GM04503 (cell line): Measurements from ENCODE around the gene SMIM36.
"Not testable (repeated sequence)": the region's sequence is repeated elsewhere in the genome, so short reads cannot be mapped to it uniquely, and the experiment has no call there.

Experiments
- DNase-seq: peaks from one replicate; pipeline ENCODE4 v3.0.0-alpha.2; 2012; ENCODE audit warnings: low read depth

SMIM36 gene

GRCh38 chr17:55433629-55434422, 77.4 kb downstream of the SMIM36 start:
- DNase-seq = peak; percentile 85

- DNase-seq = no peak
These were observed 78.1 kb downstream of the SMIM36 start for GRCh38 chr17:55433029-55433628.

- DNase-seq = no peak
These were observed 78.8 kb downstream of the SMIM36 start for GRCh38 chr17:55432358-55433028.

- DNase-seq = not testable (repeated sequence)
These were observed 79.3 kb downstream of the SMIM36 start for GRCh38 chr17:55431914-55432313.

- no peak for DNase-seq
These were observed 80.5 kb downstream of the SMIM36 start for GRCh38 chr17:55430541-55431288.

- no peak for DNase-seq
These were observed 83.7 kb downstream of the SMIM36 start for GRCh38 chr17:55427587-55427882.

- no peak for DNase-seq
These were observed 84.2 kb downstream of the SMIM36 start for GRCh38 chr17:55426851-55427586.

- DNase-seq = no peak
These were observed 86.2 kb downstream of the SMIM36 start for GRCh38 chr17:55424893-55425540.

- DNase-seq = no peak
These were observed 87.7 kb downstream of the SMIM36 start for GRCh38 chr17:55423535-55423934.

GRCh38 chr17:55422828-55423164, 88.5 kb downstream of the SMIM36 start:
- not testable (repeated sequence) for DNase-seq

GRCh38 chr17:55421179-55421934, 89.9 kb downstream of the SMIM36 start, which contains the start of gene MMD:
Gene MMD (minus strand): TSS chr17:55421835. CDS start chr17:55421695, 140 bp downstream.
- no peak for DNase-seq

GRCh38 chr17:55420776-55421178, 90.5 kb downstream of the SMIM36 start:
- no peak for DNase-seq

- no peak for DNase-seq
These were observed 91.0 kb downstream of the SMIM36 start for GRCh38 chr17:55420067-55420775.

- DNase-seq = no peak
These were observed 92.6 kb downstream of the SMIM36 start for GRCh38 chr17:55418369-55419268.

- no peak for DNase-seq
These were observed 93.6 kb downstream of the SMIM36 start for GRCh38 chr17:55417411-55418268.

GRCh38 chr17:55416470-55417052, 94.7 kb downstream of the SMIM36 start:
- DNase-seq = no peak

- DNase-seq = no peak
These were observed 95.3 kb downstream of the SMIM36 start for GRCh38 chr17:55416000-55416399.

GRCh38 chr17:55414983-55415382, 96.3 kb downstream of the SMIM36 start:
- no peak for DNase-seq
